Measurements from ENCODE around the gene CD300LF.

Gene CD300LF

GRCh38 chr17:74712756-74713155 lies at the start of gene CD300LF:
TSS of gene CD300LF (minus strand) at chr17:74712923. CDS start at chr17:74712866, 57 bp downstream.
- DNase-seq: no peak

GRCh38 chr17:74761931-74762330 lies 49.2 kb upstream of the CD300LF start:
- DNase-seq: no peak

GRCh38 chr17:74761419-74761818 lies 48.7 kb upstream of the CD300LF start:
- no peak for DNase-seq

- peak; percentile 36 for DNase-seq
Observed at GRCh38 chr17:74760404-74761105, 47.8 kb upstream of the CD300LF start.

- no peak for DNase-seq
Observed at GRCh38 chr17:74759941-74760340, 47.2 kb upstream of the CD300LF start.

- no peak for DNase-seq
Observed at GRCh38 chr17:74759243-74759801, 46.6 kb upstream of the CD300LF start.

- peak; percentile 41 for DNase-seq
Observed at GRCh38 chr17:74758848-74759168, 46.1 kb upstream of the CD300LF start.

GRCh38 chr17:74757931-74758847 lies 45.5 kb upstream of the CD300LF start:
- no peak for DNase-seq

GRCh38 chr17:74757502-74757901 lies 44.8 kb upstream of the CD300LF start:
- DNase-seq: no peak

GRCh38 chr17:74756891-74757290 lies 44.2 kb upstream of the CD300LF start:
- DNase-seq: no peak

GRCh38 chr17:74755533-74755932 lies 42.8 kb upstream of the CD300LF start:
- DNase-seq: no peak

GRCh38 chr17:74754832-74755231 lies 42.1 kb upstream of the CD300LF start:
- no peak for DNase-seq

- no peak for DNase-seq
Observed at GRCh38 chr17:74752822-74753401, 40.2 kb upstream of the CD300LF start.

GRCh38 chr17:74752415-74752814 lies 39.7 kb upstream of the CD300LF start:
- no peak for DNase-seq

GRCh38 chr17:74750327-74751069 lies 37.8 kb upstream of the CD300LF start:
- no peak for DNase-seq

- no peak for DNase-seq
Observed at GRCh38 chr17:74750039-74750326, 37.3 kb upstream of the CD300LF start.

GRCh38 chr17:74749279-74750038 lies 36.7 kb upstream of the CD300LF start:
- no peak for DNase-seq

- DNase-seq: peak; percentile 90
Observed at GRCh38 chr17:74748529-74749278, 36.0 kb upstream of the CD300LF start, which contains the start of gene NHERF1. TSS of gene NHERF1 (plus strand) at chr17:74748628. CDS start at chr17:74748847, 219 bp downstream.

GRCh38 chr17:74748279-74748528 lies 35.5 kb upstream of the CD300LF start:
- no peak for DNase-seq

- no peak for DNase-seq
Observed at GRCh38 chr17:74746922-74747321, 34.2 kb upstream of the CD300LF start.

- DNase-seq: no peak
Observed at GRCh38 chr17:74746376-74746775, 33.7 kb upstream of the CD300LF start.

Measured in NCI-H1694 treated with DMSO at 0.1 percent for 48 hours (cell line).